Epithelial cell of esophagus (primary cell): Measurements from ENCODE around the gene SCUBE1.

Experiments used
- DNase-seq: peaks from one replicate; pipeline ENCODE4 v3.0.0; 2010; ENCODE audit warnings: low read depth
- H3K4me3 ChIP-seq: 2 replicates; pipeline ENCODE4 v1.5.1; 2011; ENCODE audit warnings: mild to moderate bottlenecking, low read length, control low read depth
- CTCF ChIP-seq: IDR thresholded peaks from 2 replicates; pipeline ENCODE4 v1.5.1; 2011; ENCODE audit warnings: low read depth, mild to moderate bottlenecking, low read length, control low read depth, inconsistent platforms; ENCODE audit not compliant: insufficient read depth; ENCODE audit errors: missing control alignments

SCUBE1 gene

GRCh38 chr22:43241699-43242386 lies 101.3 kb downstream of the SCUBE1 start:
- H3K4me3 ChIP-seq, result no peak overlapping the region
- DNase-seq, result no peak
- no peak for TF ChIP-seq CTCF

DNA sequence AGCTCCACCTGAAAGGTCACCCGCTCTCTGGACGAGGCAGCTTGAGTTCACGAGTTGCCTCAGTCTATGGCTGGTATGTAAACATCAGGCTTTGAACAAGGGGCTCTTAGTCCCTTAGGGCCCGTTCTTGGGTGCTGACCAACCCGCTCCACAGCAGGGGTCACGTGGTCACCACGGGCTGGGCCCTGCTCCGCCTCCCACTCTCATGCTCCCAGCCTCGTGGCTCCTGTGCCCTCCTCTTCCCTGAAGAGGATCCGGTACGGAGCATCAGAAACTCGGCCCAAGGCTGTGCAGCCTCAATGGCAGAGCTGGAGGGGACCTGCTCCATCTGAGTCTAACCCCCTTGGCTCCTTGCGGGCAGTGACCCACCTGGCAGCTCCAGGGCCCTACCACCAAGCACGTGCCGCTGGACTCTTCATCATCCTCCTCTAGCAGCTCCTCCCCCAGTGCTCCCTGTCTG lies 102.0 kb downstream of the SCUBE1 start:
- no peak for TF ChIP-seq CTCF
- H3K4me3 ChIP-seq, result no peak overlapping the region
- no peak for DNase-seq

- no peak overlapping the region for H3K4me3 ChIP-seq
- TF ChIP-seq CTCF, result no peak
- DNase-seq, result no peak
These were observed 102.6 kb downstream of the SCUBE1 start for GRCh38 chr22:43240614-43241013.

DNA sequence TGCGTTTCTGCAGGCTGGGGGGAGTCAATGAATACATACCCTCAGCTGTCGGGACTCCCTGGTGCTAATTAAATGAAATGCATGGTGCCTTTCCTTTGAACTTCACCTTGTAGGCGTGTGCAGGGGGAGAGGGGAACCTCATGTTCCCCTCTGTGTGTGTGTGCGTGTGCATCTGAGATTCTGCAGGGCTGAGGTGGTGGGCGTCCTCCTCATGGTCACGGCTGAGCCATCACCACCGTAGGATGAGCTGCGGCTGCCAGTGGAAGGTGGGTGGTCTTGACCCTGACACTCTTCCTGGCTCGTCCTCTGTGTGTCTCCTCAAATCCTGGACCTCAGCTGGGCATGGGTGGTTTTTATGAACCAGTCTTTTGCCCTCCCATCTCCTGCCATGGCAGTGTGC lies 103.2 kb downstream of the SCUBE1 start:
- H3K4me3 ChIP-seq, result no peak overlapping the region
- DNase-seq, result no peak
- TF ChIP-seq CTCF, result no peak

DNA sequence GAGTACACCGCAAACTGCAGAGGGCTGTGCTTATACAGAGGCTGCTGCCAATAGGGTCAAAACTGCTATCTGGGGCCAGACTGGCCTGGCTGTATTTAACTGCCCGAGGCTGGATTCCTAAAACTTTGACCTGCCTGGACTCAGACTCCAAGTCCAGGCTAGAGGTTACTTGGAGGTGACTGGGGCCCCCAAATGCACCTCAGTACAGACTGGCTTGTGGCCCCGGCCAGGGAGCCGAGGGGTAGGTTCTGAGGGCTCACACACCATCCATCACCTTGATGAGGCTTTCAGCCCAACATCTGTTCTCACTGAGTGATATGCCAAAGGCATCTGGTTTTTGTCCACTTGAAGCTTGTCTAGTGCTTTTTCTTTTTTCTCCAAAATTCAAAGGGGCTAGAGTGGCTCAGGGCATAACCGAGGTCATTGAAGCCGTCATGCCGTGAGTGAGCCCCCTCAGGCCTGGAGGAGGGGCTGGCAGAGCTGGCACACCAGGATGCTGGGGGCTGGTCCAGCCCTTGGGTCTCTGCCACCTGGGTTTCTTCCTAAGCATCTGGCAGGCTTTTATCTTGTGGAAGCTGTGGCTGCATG lies 103.9 kb downstream of the SCUBE1 start:
- no peak for DNase-seq
- TF ChIP-seq CTCF, result no peak
- H3K4me3 ChIP-seq, result no peak overlapping the region

GRCh38 chr22:43238526-43239006 lies 104.6 kb downstream of the SCUBE1 start:
- TF ChIP-seq CTCF, result no peak
- no peak overlapping the region for H3K4me3 ChIP-seq
- DNase-seq, result no peak
